OCI-LY3 (cell line): ENCODE measurements around the gene GABRG3.

Experiments
- H2AFZ ChIP-seq: fragments of 200-600, 300-600 bp; shearing (Covaris generic); 2 replicates; pipeline ENCODE4 v1.6.0; 2014; ENCODE audit warnings: antibody characterized with exemption, low read depth, low read length
- H3K27ac ChIP-seq: fragments of 200-600, 300-600 bp; sonication (generic); 2 replicates; pipeline ENCODE4 v1.5.1; 2014; ENCODE audit warnings: mild to moderate bottlenecking, low read length, moderate library complexity, mixed read lengths
- H3K27me3 ChIP-seq: fragments of 200-600, 300-600 bp; sonication (generic); 2 replicates; pipeline ENCODE4 v1.6.1; 2014; ENCODE audit warnings: low read depth, low read length, mixed read lengths
- H3K36me3 ChIP-seq: fragments of 200-600, 300-600 bp; sonication (generic); replicated peaks from 2 replicates; pipeline ENCODE3; 2014; ENCODE audit warnings: low read depth, low read length, mixed read lengths
- H3K4me1 ChIP-seq: fragments of 300-600, 200-600 bp; sonication (generic); 2 replicates; pipeline ENCODE4 v1.6.1; 2014; ENCODE audit warnings: low read length, mixed read lengths
- H3K4me2 ChIP-seq: fragments of 200-600, 300-600 bp; sonication (generic); 2 replicates; pipeline ENCODE4 v1.6.1; 2014; ENCODE audit warnings: low read length, mixed read lengths
- H3K4me3 ChIP-seq: fragments of 300-600, 200-600 bp; sonication (generic); 2 replicates; pipeline ENCODE4 v1.5.1; 2014; ENCODE audit warnings: antibody characterized with exemption, mild to moderate bottlenecking, low read length, moderate library complexity
- H3K79me2 ChIP-seq: fragments of 300-600, 200-600 bp; shearing (Covaris generic); 2 replicates; pipeline ENCODE4 v1.6.1; 2014; ENCODE audit warnings: mild to moderate bottlenecking, low read length, mixed read lengths
- H3K9ac ChIP-seq: fragments of 300-600, 200-600 bp; shearing (Covaris generic); 2 replicates; pipeline ENCODE4 v1.6.0; 2014; ENCODE audit warnings: mild to moderate bottlenecking, low read length, moderate library complexity
- H3K9me3 ChIP-seq: fragments of 200-600, 300-600 bp; shearing (Covaris generic); 2 replicates; pipeline ENCODE4 v1.6.1; 2014; ENCODE audit warnings: low read length, mixed read lengths; ENCODE audit not compliant: insufficient read depth
- H4K20me1 ChIP-seq: fragments of 200-600, 300-600 bp; sonication (generic); 2 replicates; pipeline ENCODE4 v1.6.1; 2016; ENCODE audit warnings: low read length, mixed read lengths; ENCODE audit not compliant: insufficient read depth
- EZH2phosphoT487 ChIP-seq: fragments of 200-600 bp; shearing (Covaris generic); IDR thresholded peaks from 2 replicates; pipeline ENCODE4 v1.6.1; 2018; ENCODE audit warnings: antibody characterized with exemption, mixed run types, low read depth
- TF ChIP-seq, protein P1 (sequence below): fragments of 200-600, 300-600 bp; sonication (generic); IDR thresholded peaks from 2 replicates; pipeline ENCODE4 v1.5.1; 2014; ENCODE audit warnings: antibody characterized with exemption, low read length, low read depth

GABRG3 gene

DNA sequence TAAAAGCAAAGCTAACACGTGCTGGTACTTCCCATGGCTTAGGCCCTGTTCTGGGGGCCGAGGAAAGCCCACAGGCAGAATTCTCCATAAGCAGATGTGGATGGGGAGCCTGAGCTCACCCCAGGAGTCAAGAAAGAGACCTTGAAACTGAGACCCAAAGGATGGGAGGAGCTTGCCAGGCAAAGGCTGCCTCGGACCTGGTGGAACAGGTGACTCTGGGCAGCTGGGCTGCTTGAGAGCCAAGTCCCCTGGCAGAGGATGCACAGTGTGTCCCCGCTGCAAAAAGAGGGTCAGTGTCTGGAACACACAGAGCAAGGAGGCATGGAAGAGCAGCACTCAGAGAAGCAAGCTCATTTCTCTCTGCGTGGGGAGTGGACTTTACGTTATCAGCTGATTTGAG is 528.7 kb downstream of the GABRG3 start:
- TF ChIP-seq EZH2phosphoT487, result no peak
- TF ChIP-seq, protein P1, sequence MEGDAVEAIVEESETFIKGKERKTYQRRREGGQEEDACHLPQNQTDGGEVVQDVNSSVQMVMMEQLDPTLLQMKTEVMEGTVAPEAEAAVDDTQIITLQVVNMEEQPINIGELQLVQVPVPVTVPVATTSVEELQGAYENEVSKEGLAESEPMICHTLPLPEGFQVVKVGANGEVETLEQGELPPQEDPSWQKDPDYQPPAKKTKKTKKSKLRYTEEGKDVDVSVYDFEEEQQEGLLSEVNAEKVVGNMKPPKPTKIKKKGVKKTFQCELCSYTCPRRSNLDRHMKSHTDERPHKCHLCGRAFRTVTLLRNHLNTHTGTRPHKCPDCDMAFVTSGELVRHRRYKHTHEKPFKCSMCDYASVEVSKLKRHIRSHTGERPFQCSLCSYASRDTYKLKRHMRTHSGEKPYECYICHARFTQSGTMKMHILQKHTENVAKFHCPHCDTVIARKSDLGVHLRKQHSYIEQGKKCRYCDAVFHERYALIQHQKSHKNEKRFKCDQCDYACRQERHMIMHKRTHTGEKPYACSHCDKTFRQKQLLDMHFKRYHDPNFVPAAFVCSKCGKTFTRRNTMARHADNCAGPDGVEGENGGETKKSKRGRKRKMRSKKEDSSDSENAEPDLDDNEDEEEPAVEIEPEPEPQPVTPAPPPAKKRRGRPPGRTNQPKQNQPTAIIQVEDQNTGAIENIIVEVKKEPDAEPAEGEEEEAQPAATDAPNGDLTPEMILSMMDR, result no peak
- H3K79me2 ChIP-seq, result no peaks in the 10 kb centered on the region

DNA sequence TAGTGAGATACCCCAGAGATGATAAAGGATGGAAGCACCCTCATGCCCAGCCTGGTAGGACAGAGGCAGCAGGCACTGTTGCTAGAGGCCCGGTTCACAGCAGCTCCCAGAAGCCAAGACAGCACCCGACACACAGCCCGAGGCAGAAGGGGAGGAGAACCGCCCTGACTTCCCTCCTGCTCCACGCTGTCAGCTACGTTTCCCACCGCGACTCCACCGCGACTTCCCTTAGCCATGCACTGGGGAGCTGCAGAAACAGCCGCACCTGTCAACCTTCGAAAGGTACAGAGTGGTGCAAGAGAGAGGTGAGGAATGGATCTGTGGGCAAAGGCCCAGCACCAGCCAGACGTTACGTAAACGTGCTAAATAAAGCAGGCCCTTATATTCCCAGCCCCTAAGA is 529.2 kb downstream of the GABRG3 start:
- Histone ChIP-seq H2AFZ (no peak overlapping the region), H3K27me3 (no peaks in the 10 kb centered on the region), H3K36me3 (no peaks in the 10 kb centered on the region)

More for the DNA sequence above, 528.7 kb downstream of the GABRG3 start:
- no peak overlapping the region for H3K27ac ChIP-seq
- H2AFZ ChIP-seq, result no peak overlapping the region
- no peaks in the 10 kb centered on the region for H3K9me3 ChIP-seq
- H3K4me1 ChIP-seq, result no peaks in the 10 kb centered on the region
- H4K20me1 ChIP-seq, result no peaks in the 10 kb centered on the region
- H3K4me2 ChIP-seq, result no peak overlapping the region
- no peaks in the 10 kb centered on the region for H3K27me3 ChIP-seq
- no peak overlapping the region for H3K9ac ChIP-seq
- H3K4me3 ChIP-seq, result no peak overlapping the region
- no peaks in the 10 kb centered on the region for H3K36me3 ChIP-seq

DNA sequence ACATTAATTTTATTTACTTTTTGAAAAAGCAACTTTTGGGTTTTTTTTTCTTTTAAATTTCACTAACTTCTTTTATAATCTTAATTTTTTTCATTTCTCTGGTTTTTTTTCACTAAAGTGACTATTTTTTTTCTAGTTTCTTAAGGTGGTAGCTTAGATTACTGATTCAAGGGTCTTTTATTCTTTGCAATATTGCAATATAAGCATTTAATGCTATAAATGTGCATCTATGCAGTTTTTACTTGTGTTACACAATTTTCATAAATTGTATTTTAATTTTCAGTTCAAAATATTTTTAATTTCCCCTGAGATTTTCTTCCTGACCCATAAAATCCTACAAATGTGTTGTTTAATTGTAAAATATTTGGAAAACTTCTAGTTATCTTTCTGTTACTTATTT is 535.8 kb downstream of the GABRG3 start:
- H3K27me3 ChIP-seq, result no peaks in the 10 kb centered on the region

More for the DNA sequence above, 529.2 kb downstream of the GABRG3 start:
- H3K27ac ChIP-seq, result no peak overlapping the region
- H3K79me2 ChIP-seq, result no peaks in the 10 kb centered on the region
- no peaks in the 10 kb centered on the region for H4K20me1 ChIP-seq
- no peak overlapping the region for H3K9ac ChIP-seq
- TF ChIP-seq, protein P1, result no peak
- TF ChIP-seq EZH2phosphoT487, result no peak
- no peak overlapping the region for H3K4me2 ChIP-seq
- no peaks in the 10 kb centered on the region for H3K4me1 ChIP-seq
- H3K9me3 ChIP-seq, result no peaks in the 10 kb centered on the region
- no peak overlapping the region for H3K4me3 ChIP-seq

DNA sequence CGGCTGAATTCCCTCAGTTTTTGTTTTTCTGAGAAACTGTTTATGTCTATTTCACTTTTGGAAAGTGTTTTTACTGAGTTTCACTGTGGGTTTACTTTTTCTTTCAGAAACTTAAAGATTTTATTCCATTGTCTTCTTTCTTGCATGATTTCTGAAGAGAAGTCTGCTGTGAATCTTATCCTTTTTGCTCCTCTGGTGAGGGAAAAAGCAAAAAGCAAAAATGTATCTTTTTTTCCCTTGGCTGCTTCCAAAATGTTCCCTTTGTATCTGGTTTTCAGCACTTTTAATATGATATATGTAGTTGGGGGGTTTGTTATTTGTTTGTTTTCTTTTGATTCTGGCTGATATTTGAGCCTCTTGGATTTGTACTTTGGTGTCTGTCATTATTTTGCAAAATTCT is 538.0 kb downstream of the GABRG3 start:
- Histone ChIP-seq H3K4me3 (no peak overlapping the region), H3K9me3 (no peaks in the 10 kb centered on the region; the same call in 1 of the 2 replicates), H3K36me3 (no peaks in the 10 kb centered on the region), H3K4me1 (no peaks in the 10 kb centered on the region), H3K9ac (no peak overlapping the region), H3K27me3 (no peaks in the 10 kb centered on the region), H3K4me2 (no peak overlapping the region), H3K79me2 (no peaks in the 10 kb centered on the region), H4K20me1 (no peaks in the 10 kb centered on the region), H2AFZ (no peak overlapping the region), H3K27ac (no peak overlapping the region)
- TF ChIP-seq, protein P1, result no peak

More for the DNA sequence above, 535.8 kb downstream of the GABRG3 start:
- Histone ChIP-seq H3K4me1 (no peaks in the 10 kb centered on the region), H3K9me3 (no peaks in the 10 kb centered on the region; the same call in 1 of the 2 replicates), H3K9ac (no peak overlapping the region), H3K36me3 (no peaks in the 10 kb centered on the region), H3K4me2 (no peak overlapping the region), H3K4me3 (no peak overlapping the region), H2AFZ (no peak overlapping the region), H3K79me2 (no peaks in the 10 kb centered on the region), H4K20me1 (no peaks in the 10 kb centered on the region), H3K27ac (no peak overlapping the region)
- TF ChIP-seq, protein P1, result no peak
- TF ChIP-seq EZH2phosphoT487, result no peak
